HEK293 (cell line): ENCODE measurements around the gene KIF21B.

Experiments used
- CTCF ChIA-PET: fragments of 350-600 bp; formaldehyde crosslinking; extraction: SDS; loops from one replicate; lab custom pipeline; 2021; ENCODE audit warnings: antibody characterized with exemption; lab: Yijun Ruan, JAX
- POLR2A ChIA-PET: fragments of 300-600 bp; formaldehyde crosslinking; extraction: SDS; loops from one replicate; lab custom pipeline; 2020; ENCODE audit warnings: antibody characterized with exemption, inconsistent platforms; lab: Yijun Ruan, JAX
- H3K27ac ChIP-seq: fragments of 200-500 bp; sonication (Bioruptor generic); 2 replicates; pipeline ENCODE4 v1.5.1; 2014; ENCODE audit warnings: low read depth, low read length, control low read depth, inconsistent platforms; ENCODE audit errors: extremely low read depth
- H3K36me3 ChIP-seq, 2 experiments: fragments of 200-500 bp in 1 of 2; sonication (Bioruptor generic) in 1 of 2; 1 replicate in 1 of 2; 2 replicates in 1 of 2; pipeline ENCODE4 v1.5.1; 2014 to 2017; ENCODE audit warnings: inconsistent platforms in 2 of 2, low read length in 2 of 2; ENCODE audit not compliant: control insufficient read depth in 2 of 2, insufficient read depth in 1 of 2
- H3K4me1 ChIP-seq: fragments of 200-500 bp; sonication (Bioruptor generic); 2 replicates; pipeline ENCODE4 v1.5.1; 2014; ENCODE audit warnings: mild to moderate bottlenecking, low read length, inconsistent platforms; ENCODE audit not compliant: control insufficient read depth, insufficient read depth
- H3K4me3 ChIP-seq: 2 replicates; pipeline ENCODE4 v1.5.1; 2011; ENCODE audit warnings: low read depth, mild to moderate bottlenecking, control low read depth, low read length, moderate library complexity
- H3K9me3 ChIP-seq: fragments of 200-500 bp; sonication (Bioruptor generic); 2 replicates; pipeline ENCODE4 v1.5.1; 2014; ENCODE audit warnings: low read depth, low read length, inconsistent platforms; ENCODE audit not compliant: control insufficient read depth, insufficient read depth
- GLIS2 ChIP-seq: fragments of 450-650 bp; formaldehyde crosslinking; IDR thresholded peaks from 2 replicates; pipeline ENCODE4 v1.5.1; 2016; ENCODE audit warnings: missing biosample characterization, missing genetic modification characterization
- KLF1 ChIP-seq: fragments of 450-650 bp; formaldehyde crosslinking; IDR thresholded peaks from 2 replicates; pipeline ENCODE4 v1.5.1; 2016; ENCODE audit warnings: missing biosample characterization, missing genetic modification characterization
- MZF1 ChIP-seq: fragments of 450-650 bp; formaldehyde crosslinking; IDR thresholded peaks from 2 replicates; pipeline ENCODE4 v1.5.1; 2017; ENCODE audit warnings: missing biosample characterization, missing genetic modification characterization, borderline replicate concordance
- ZBTB20 ChIP-seq: fragments of 450-650 bp; formaldehyde crosslinking; IDR thresholded peaks from 2 replicates; pipeline ENCODE4 v1.5.1; 2016; ENCODE audit warnings: missing biosample characterization, missing genetic modification characterization
- ZFHX2 ChIP-seq: fragments of 450-650 bp; formaldehyde crosslinking; conservative IDR thresholded peaks from 2 replicates; pipeline ENCODE4 v1.5.1; 2016; ENCODE audit warnings: missing biosample characterization, missing genetic modification characterization
- ZIC2 ChIP-seq: fragments of 450-650 bp; formaldehyde crosslinking; IDR thresholded peaks from 2 replicates; pipeline ENCODE4 v1.5.1; 2016; ENCODE audit warnings: missing biosample characterization, missing genetic modification characterization
- ZNF112 ChIP-seq: fragments of 450-650 bp; formaldehyde crosslinking; IDR thresholded peaks from 2 replicates; pipeline ENCODE4 v1.5.0; 2017; ENCODE audit warnings: missing biosample characterization, missing genetic modification characterization
- ZNF114 ChIP-seq: fragments of 450-650 bp; formaldehyde crosslinking; IDR thresholded peaks from 2 replicates; pipeline ENCODE4 v1.5.0; 2017; ENCODE audit warnings: missing biosample characterization, missing genetic modification characterization
- ZNF140 ChIP-seq: fragments of 450-650 bp; formaldehyde crosslinking; IDR thresholded peaks from 2 replicates; pipeline ENCODE4 v1.5.1; 2016; ENCODE audit warnings: missing biosample characterization, missing genetic modification characterization
- ZNF184 ChIP-seq: fragments of 450-650 bp; IDR thresholded peaks from 2 replicates; pipeline ENCODE4 v1.5.1; 2018; ENCODE audit warnings: missing biosample characterization, mild to moderate bottlenecking, missing genetic modification characterization
- ZNF211 ChIP-seq: fragments of 450-650 bp; formaldehyde crosslinking; IDR thresholded peaks from 2 replicates; pipeline ENCODE4 v1.5.1; 2016; ENCODE audit warnings: low read depth, missing biosample characterization, missing genetic modification characterization
- ZNF266 ChIP-seq: fragments of 450-650 bp; formaldehyde crosslinking; IDR thresholded peaks from 2 replicates; pipeline ENCODE4 v1.5.1; 2016; ENCODE audit warnings: missing biosample characterization, missing genetic modification characterization, low read depth
- ZNF324 ChIP-seq: fragments of 450-650 bp; formaldehyde crosslinking; IDR thresholded peaks from 2 replicates; pipeline ENCODE4 v1.5.1; 2016; ENCODE audit warnings: missing biosample characterization, missing genetic modification characterization
- ZNF341 ChIP-seq: fragments of 450-650 bp; formaldehyde crosslinking; IDR thresholded peaks from 2 replicates; pipeline ENCODE4; 2016; ENCODE audit warnings: low read depth, missing biosample characterization, missing genetic modification characterization
- ZNF354C ChIP-seq: fragments of 450-650 bp; formaldehyde crosslinking; IDR thresholded peaks from 2 replicates; pipeline ENCODE4 v1.5.1; 2016; ENCODE audit warnings: missing biosample characterization, missing genetic modification characterization, low read depth, borderline replicate concordance
- ZNF366 ChIP-seq: fragments of 450-650 bp; formaldehyde crosslinking; conservative IDR thresholded peaks from 2 replicates; pipeline ENCODE4 v1.5.1; 2016; ENCODE audit warnings: missing biosample characterization, missing genetic modification characterization
- ZNF404 ChIP-seq: fragments of 450-650 bp; formaldehyde crosslinking; IDR thresholded peaks from 2 replicates; pipeline ENCODE4 v1.5.1; 2017; ENCODE audit warnings: missing biosample characterization, missing genetic modification characterization
- ZNF529 ChIP-seq: fragments of 450-650 bp; formaldehyde crosslinking; IDR thresholded peaks from 2 replicates; pipeline ENCODE4 v1.5.1; 2017; ENCODE audit warnings: missing genetic modification characterization, missing biosample characterization; ENCODE audit not compliant: insufficient replicate concordance
- ZNF530 ChIP-seq: fragments of 450-650 bp; formaldehyde crosslinking; IDR thresholded peaks from 2 replicates; pipeline ENCODE4 v1.5.1; 2016; ENCODE audit warnings: low read depth, missing biosample characterization, missing genetic modification characterization
- ZNF548 ChIP-seq: fragments of 450-650 bp; formaldehyde crosslinking; IDR thresholded peaks from 2 replicates; pipeline ENCODE4 v1.5.1; 2016; ENCODE audit warnings: missing biosample characterization, missing genetic modification characterization
- ZNF555 ChIP-seq: fragments of 450-650 bp; formaldehyde crosslinking; conservative IDR thresholded peaks from 2 replicates; pipeline ENCODE4 v1.5.1; 2017; ENCODE audit warnings: missing biosample characterization, mild to moderate bottlenecking, missing genetic modification characterization, inconsistent platforms
- ZNF624 ChIP-seq: fragments of 450-650 bp; formaldehyde crosslinking; IDR thresholded peaks from 2 replicates; pipeline ENCODE4 v1.5.1; 2017; ENCODE audit warnings: missing biosample characterization, missing genetic modification characterization
- ZNF664 ChIP-seq: fragments of 450-650 bp; formaldehyde crosslinking; IDR thresholded peaks from 2 replicates; pipeline ENCODE4 v1.5.1; 2016; ENCODE audit warnings: missing biosample characterization, missing genetic modification characterization
- ZNF670 ChIP-seq: fragments of 450-650 bp; formaldehyde crosslinking; IDR thresholded peaks from 2 replicates; pipeline ENCODE4 v1.5.1; 2016; ENCODE audit warnings: missing biosample characterization, missing genetic modification characterization, low read depth
- ZNF76 ChIP-seq: fragments of 450-650 bp; formaldehyde crosslinking; IDR thresholded peaks from 2 replicates; pipeline ENCODE4; 2016; ENCODE audit warnings: low read depth, missing biosample characterization, missing genetic modification characterization, borderline replicate concordance
- ZSCAN16 ChIP-seq: fragments of 450-650 bp; formaldehyde crosslinking; IDR thresholded peaks from 2 replicates; pipeline ENCODE4 v1.5.1; 2016; ENCODE audit warnings: missing biosample characterization, missing genetic modification characterization
- TF ChIP-seq, protein P1 (sequence below): fragments of 450-650 bp; formaldehyde crosslinking; IDR thresholded peaks from 2 replicates; pipeline ENCODE4 v1.5.1; 2016; ENCODE audit warnings: missing biosample characterization, missing genetic modification characterization
- TF ChIP-seq, protein P2 (sequence below): fragments of 450-650 bp; formaldehyde crosslinking; IDR thresholded peaks from 2 replicates; pipeline ENCODE4 v1.5.1; 2016; ENCODE audit warnings: missing biosample characterization, missing genetic modification characterization
- TF ChIP-seq, protein P3 (sequence below): fragments of 450-650 bp; formaldehyde crosslinking; IDR thresholded peaks from 2 replicates; pipeline ENCODE4 v1.5.1; 2017; ENCODE audit warnings: missing biosample characterization, missing genetic modification characterization
- TF ChIP-seq, protein P4 (sequence below): fragments of 450-650 bp; formaldehyde crosslinking; conservative IDR thresholded peaks from 2 replicates; pipeline ENCODE4 v1.5.1; 2016; ENCODE audit warnings: low read depth, missing biosample characterization, missing genetic modification characterization

KIF21B gene

DNA sequence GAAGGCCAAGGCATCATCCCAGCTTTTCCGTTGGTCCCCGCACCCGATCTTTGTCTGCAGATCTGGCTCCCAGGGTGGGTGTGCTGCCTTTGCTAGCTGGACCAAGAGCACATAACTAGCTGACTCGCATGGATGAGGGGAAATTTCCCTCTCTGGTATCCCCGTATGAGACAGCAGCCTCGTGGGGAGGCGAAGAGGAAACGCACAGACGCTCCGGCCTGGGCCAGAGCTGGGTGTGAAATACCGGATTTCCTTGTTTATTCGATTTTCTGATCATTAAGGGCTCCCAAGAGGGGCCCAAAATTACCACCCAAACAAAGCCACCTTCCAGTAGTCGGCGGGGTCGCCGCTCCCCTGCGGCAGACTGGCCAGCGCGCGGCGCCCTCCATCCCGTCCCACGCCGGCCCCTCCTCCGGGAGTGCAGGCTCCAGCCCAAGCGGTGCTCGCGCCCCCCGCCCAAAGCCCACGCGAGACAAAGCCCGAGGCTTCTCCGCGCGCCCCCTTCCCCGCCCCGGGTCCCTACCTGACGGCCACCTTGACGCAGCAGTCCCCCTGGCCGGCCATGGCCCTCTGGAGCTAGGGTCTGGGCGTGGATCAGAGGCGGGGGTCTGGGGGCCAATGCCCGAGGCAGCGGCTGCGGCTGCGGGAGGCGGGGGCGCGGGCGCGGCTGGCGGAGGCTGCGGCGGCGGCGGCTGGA, 546 bp downstream of the KIF21B start:
- Histone ChIP-seq H3K4me3 (peak overlapping the region; percentile 46), H3K36me3 (no peaks in the 10 kb centered on the region), H3K9me3 (no peaks in the 10 kb centered on the region), H3K27ac (peak overlapping the region; percentile 27; the same call in 1 of the 2 replicates), H3K4me1 (no peaks in the 10 kb centered on the region)
- ChIA-PET POLR2A (no interaction called here), CTCF (interaction anchor here (1.3 to 9.6 kb wide), 4 partner anchors 17 to 96 kb away, joined by 5 to 65 read pairs (median 12); no protein-coding TSS in a partner anchor)
- TF ChIP-seq ZNF112, result no peak
- TF ChIP-seq ZNF530, result no peak
- TF ChIP-seq, protein P1, sequence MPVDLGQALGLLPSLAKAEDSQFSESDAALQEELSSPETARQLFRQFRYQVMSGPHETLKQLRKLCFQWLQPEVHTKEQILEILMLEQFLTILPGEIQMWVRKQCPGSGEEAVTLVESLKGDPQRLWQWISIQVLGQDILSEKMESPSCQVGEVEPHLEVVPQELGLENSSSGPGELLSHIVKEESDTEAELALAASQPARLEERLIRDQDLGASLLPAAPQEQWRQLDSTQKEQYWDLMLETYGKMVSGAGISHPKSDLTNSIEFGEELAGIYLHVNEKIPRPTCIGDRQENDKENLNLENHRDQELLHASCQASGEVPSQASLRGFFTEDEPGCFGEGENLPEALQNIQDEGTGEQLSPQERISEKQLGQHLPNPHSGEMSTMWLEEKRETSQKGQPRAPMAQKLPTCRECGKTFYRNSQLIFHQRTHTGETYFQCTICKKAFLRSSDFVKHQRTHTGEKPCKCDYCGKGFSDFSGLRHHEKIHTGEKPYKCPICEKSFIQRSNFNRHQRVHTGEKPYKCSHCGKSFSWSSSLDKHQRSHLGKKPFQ (tag by site-specific recombination), result no peak
- TF ChIP-seq ZNF211, result no peak
- TF ChIP-seq ZNF324 (tag by site-specific recombination), result no peak
- TF ChIP-seq ZNF354C (tag by site-specific recombination), result no peak
- TF ChIP-seq ZNF670 (tag by site-specific recombination), result no peak
- TF ChIP-seq ZNF366 (tag by site-specific recombination), result no peak
- TF ChIP-seq, protein P2, sequence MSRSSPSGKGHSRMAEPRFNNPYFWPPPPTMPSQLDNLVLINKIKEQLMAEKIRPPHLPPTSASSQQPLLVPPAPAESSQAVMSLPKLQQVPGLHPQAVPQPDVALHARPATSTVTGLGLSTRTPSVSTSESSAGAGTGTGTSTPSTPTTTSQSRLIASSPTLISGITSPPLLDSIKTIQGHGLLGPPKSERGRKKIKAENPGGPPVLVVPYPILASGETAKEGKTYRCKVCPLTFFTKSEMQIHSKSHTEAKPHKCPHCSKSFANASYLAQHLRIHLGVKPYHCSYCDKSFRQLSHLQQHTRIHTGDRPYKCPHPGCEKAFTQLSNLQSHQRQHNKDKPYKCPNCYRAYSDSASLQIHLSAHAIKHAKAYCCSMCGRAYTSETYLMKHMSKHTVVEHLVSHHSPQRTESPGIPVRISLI (tag by site-specific recombination), result no peak
- no peak for TF ChIP-seq ZNF266 (tag by site-specific recombination)
- no peak for TF ChIP-seq KLF1 (tag by site-specific recombination)
- no peak for TF ChIP-seq ZNF548 (tag by site-specific recombination)
- TF ChIP-seq ZNF341 (tag by site-specific recombination), result no peak
- TF ChIP-seq, protein P3, sequence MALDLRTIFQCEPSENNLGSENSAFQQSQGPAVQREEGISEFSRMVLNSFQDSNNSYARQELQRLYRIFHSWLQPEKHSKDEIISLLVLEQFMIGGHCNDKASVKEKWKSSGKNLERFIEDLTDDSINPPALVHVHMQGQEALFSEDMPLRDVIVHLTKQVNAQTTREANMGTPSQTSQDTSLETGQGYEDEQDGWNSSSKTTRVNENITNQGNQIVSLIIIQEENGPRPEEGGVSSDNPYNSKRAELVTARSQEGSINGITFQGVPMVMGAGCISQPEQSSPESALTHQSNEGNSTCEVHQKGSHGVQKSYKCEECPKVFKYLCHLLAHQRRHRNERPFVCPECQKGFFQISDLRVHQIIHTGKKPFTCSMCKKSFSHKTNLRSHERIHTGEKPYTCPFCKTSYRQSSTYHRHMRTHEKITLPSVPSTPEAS, result no peak
- TF ChIP-seq ZNF114 (tag by site-specific recombination), result no peak
- no peak for TF ChIP-seq ZBTB20 (tag by site-specific recombination)
- TF ChIP-seq ZNF664 (tag by site-specific recombination), result no peak
- no peak for TF ChIP-seq ZNF184 (tag by site-specific recombination)
- TF ChIP-seq ZNF555, result no peak
- peak; percentile 32; the same call in 1 of the 2 replicates for TF ChIP-seq GLIS2 (tag by site-specific recombination)
- TF ChIP-seq ZSCAN16 (tag by site-specific recombination), result no peak
- TF ChIP-seq MZF1, result no peak
- no peak for TF ChIP-seq ZNF76 (tag by site-specific recombination)
- TF ChIP-seq, protein P4, sequence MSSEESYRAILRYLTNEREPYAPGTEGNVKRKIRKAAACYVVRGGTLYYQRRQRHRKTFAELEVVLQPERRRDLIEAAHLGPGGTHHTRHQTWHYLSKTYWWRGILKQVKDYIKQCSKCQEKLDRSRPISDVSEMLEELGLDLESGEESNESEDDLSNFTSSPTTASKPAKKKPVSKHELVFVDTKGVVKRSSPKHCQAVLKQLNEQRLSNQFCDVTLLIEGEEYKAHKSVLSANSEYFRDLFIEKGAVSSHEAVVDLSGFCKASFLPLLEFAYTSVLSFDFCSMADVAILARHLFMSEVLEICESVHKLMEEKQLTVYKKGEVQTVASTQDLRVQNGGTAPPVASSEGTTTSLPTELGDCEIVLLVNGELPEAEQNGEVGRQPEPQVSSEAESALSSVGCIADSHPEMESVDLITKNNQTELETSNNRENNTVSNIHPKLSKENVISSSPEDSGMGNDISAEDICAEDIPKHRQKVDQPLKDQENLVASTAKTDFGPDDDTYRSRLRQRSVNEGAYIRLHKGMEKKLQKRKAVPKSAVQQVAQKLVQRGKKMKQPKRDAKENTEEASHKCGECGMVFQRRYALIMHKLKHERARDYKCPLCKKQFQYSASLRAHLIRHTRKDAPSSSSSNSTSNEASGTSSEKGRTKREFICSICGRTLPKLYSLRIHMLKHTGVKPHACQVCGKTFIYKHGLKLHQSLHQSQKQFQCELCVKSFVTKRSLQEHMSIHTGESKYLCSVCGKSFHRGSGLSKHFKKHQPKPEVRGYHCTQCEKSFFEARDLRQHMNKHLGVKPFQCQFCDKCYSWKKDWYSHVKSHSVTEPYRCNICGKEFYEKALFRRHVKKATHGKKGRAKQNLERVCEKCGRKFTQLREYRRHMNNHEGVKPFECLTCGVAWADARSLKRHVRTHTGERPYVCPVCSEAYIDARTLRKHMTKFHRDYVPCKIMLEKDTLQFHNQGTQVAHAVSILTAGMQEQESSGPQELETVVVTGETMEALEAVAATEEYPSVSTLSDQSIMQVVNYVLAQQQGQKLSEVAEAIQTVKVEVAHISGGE (tag by site-specific recombination), result no peak
- TF ChIP-seq ZNF529 (tag by site-specific recombination), result no peak
- no peak for TF ChIP-seq ZIC2
- no peak for TF ChIP-seq ZNF140 (tag by site-specific recombination)
- TF ChIP-seq ZNF624 (tag by site-specific recombination), result no peak
- TF ChIP-seq ZNF404 (tag by site-specific recombination), result no peak
- TF ChIP-seq ZFHX2 (tag by site-specific recombination), result peak; percentile 59
